Measurements from ENCODE around the gene FHIT.

Gene FHIT

DNA sequence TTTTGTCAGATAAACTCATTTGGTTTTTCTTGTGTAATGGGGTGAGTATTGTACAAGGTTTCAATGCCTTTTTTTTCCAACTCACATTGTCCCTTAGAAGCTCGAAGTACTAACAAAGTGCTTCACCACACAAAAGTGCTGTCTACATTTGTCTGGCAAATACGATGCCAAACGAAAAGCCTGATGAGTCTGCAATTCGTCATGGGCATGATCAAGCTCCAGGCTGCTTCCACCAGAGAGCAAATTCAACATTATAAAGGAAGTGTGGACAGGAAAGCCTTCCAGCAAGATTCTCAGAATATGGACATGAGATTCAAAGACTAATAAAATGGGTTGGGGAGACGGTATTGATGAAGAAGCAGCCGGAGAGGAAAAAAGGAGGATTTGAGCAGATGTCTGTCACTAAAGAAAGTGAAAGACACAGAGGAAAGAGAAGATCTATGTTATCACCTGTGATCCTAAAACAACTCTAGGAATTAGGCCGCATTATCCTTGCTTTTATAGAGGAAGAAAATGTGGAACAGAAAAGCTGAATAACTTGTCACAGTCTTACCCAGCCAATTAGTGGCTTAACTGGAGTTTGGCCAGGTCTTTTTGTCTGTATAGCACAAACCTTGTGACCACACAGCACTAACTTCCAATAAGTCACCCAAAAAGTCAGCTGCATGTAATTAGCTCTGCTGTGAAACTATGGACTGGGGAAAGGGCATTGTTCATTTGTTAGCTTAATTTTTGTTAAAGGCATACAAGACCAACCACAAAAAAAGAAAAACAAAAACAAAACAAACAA, 494.8 kb downstream of the FHIT start:
- no peak for DNase-seq

DNA sequence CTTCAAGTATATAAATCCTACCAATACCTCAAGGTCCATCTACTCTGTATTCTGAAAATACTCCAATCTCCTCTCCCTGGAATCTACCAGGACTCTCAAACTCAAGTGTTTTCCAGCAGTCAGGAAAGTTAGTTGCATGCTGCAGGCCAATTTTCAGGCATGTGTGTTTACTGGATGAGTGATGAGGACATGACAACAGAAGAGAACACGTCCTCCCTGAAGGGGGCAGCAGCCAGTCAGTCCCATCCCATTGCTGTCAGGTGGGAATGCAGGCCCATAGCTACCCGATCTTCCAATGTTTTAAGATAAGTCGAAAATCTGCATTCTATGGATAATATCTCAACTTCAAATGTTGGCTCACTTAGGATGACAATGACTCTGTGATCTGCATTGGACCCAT, 496.2 kb downstream of the FHIT start:
- no peak for DNase-seq

DNA sequence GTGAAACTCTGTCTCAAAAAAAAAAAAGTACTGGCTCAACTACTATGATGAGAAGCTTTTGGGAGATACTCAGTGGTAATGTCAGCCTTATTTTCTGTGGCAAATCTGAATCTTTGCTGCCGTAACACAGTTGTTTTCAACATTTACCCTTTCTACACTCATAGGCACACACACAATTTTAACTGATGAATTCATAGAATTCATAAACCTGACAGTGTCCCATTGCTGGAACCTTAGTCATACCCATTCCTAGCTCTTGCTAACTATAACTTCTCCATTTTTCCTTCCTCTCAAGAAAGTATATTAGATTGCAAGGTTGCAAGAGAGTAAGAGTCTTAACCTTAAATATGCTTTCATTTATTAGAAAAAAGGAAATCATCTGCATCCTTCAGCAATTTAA, 496.6 kb downstream of the FHIT start:
- no peak for DNase-seq

DNA sequence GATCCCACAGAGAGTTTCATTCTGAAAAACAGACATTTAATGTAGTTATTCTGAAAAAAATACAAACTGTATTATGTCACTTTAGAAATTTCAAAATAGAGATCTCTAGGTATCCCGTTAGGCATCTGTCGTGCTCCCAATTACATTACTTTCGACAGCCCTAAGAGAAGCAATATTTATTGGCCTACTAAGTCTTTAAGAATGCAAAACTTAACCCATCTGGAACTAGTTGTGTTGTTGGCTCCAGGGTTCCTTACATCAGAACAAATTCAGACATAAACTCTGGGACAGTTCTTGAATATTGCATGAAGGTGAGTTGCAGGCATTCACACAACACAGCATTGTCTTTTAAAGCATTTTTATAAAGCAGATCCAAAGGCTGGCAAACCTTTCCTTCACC, 498.4 kb downstream of the FHIT start:
- no peak for DNase-seq

DNA sequence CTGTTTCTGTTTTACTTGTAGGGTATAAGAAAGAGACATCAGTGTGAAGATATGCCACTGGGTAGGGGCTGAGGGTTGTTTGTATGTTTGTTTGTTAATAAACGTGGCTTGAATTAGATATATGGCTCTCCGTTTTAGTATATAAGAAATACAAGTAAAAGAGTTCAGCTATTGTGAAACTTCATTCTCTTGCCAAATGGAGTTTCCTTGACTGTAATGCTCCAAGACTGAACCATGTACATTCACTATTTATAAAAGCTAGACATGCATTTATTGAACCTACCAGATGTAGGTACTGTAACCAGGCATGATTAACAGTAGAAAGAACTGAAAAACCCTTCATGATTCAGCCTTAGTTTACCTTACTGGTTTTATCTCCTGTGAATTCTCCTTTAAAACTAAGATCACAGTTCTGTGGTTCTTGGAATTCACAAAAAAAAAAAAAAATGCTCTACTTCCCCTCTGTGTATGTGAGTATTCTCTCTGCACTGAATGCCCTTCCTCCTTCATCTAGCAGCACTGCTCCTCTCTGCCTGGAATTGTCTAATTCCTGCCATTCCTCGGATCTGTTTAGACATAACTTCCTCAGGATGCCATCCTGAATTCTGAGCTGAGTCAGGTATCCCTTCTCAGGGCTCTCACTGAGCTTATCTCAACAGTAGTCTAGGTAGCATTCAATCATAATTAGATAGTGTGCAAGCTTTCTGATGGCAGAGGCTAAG, 504.4 kb downstream of the FHIT start:
- no peak for DNase-seq

DNA sequence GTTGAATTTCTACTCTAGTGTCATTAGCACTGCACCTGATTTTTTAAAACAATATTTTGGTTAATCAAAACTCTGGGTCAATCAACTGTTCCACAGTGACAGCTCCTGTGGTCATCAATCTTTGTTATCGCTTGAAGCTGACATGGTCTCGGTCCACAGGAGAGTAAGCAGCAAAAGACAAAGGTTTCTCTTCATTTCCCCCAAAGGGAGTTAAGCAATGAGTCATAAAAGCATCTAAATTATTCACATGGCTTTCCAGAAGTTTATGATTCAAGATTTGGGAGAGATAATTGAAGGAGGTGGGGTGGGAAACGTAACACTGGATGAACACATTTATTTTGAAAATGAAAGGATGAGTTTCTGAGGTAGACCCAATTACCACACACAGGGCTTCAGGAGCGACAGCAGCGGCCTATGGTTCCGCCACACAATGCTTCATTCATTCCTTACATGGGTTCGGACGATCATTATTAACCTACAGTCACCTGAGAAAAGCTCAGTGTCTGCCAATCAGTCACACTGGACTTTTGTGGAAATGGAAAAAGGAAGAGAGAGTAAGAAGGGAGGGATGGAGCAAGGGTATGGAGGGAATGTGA, 505.1 kb downstream of the FHIT start:
- DNase-seq: no peak

DNA sequence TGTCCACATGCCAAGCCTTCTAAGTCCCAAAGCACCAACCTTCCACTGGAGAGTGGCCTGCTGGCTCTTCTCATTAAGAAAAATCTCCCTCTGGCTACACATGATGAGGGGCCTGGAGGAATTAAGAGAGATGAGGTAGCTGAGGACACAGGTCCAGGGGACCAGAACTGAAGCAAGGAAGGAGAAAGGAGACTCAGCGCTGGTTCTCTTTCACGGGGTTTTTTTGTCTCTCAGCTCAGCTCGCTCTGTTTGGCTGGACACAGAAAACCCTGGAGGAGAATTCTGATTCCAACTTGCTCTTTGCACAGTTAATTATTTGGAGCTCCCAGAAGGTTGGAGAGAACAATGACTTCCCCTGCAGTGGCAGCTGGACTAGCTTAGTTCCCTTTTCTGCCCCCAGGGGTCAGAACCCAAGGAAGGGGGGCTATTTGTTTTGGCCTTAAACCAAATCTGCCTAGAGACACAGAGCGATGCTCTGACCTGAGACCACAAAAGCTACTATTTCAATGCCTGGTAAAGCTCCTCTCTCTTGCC, 507.6 kb downstream of the FHIT start:
- no peak for DNase-seq

DNA sequence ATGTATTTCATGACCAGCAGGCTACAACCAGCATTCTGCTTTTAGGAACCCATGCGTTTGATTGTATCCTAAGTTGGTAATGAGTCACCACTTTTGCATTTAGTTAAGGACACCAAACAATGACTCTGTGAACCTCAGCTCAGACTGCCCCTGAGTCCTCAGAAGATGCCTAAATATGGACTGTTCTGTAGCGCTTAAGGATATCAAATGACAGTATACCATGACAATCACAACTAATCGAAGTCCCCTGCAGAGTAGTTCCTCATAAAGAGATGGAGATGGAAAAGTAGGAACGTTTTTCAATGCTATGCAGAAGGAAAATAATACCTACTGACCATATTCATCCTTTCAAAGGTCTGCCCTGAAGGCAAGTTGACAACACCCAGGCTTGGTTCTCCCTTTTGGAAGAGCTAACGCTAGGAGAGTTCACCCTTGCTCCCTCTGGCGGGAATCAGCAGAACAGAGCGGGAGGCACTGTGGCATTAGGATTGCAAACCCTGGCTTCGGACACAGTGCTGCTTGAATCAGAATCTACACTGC, 508.6 kb downstream of the FHIT start:
- DNase-seq: no peak

DNA sequence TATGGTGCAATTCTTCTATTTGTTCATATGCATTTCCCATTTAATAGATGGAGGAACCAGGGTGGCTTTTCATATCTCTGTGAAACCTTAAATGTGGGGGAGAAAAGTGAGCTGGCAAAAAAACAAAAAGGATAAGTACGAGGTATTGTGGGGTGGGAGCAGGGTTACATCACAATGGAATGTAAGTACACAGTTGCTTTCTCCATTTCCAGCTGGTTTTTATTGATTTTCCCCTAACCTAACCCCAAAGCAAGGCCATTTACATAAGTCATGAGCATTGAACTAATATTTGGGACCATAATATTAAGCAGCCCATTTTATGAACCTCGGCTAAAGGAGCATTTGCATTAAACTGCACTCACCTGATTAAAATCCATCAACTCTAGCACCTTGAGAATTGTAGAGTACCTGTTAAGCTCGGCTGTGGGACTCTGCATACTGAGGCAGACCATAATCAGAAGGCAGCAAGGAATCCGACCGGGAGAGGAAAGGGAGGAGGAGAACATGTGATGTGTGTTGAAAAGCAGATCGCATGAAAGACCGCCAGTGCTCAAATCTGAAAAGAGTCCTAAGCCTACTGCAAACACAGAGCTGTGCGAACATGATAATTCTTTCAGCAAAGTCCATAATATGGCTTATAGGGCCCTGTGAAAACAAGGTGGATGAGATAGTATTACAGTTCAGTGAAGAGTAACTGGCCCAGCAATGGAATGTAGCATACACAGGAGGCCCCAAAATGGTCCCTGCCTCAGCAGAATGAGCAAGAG, 513.4 kb downstream of the FHIT start:
- DNase-seq: no peak

DNA sequence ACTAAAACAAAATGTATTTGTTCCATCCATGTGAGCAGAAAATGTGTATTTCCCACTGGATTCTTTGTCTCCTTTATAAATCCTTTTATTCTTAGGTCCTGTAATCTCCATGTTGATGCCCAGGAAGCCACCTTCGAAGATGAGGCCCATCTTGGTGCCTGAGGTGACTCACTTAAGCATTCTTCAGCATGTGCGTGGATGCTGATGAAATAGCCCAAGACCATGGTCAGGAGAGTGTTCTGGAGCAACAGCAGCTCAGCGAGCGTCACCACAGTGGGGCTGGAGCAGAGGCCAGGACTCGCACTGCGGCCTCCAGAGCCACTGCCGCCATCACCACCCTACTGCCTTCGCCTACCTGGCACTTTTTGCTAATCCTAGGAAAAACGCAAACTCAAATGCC, 520.9 kb downstream of the FHIT start:
- no peak for DNase-seq

DNA sequence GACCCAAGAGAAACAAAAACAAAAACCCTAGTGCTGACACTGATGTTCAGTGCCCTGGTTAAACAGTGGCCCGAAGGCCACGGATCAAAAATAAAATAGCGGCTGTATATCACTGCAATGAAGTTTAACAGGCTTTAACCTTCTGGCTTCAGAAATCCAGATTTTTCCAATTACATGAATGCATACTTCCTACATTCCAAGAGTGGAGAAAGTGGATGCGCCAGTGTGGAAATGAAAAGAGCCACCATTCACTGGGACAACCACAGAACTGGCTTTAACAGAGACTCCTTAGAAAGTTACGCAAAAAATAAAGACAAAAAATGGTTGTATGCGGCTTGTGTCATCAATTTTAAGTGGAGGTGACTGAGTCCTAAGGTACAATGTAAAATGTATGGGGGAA, 522.2 kb downstream of the FHIT start:
- no peak for DNase-seq

DNA sequence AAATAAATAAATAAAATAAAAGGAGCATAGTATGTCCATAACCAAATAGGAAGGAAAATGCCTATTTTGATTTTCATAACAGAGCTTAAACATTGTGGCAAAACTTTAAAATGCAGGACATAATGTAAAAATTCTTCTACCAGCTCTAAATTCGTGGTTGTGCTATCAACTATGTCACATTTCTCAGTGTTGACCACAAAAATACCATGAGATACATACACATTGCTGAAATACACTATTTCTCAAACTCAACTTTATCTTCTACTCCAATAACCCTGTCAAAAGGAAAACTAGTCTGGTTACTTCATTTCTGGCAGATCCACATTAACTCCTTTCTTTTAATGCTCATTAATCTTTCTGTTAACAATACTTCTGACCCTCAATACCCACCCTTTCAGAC, 523.2 kb downstream of the FHIT start:
- no peak for DNase-seq

DNA sequence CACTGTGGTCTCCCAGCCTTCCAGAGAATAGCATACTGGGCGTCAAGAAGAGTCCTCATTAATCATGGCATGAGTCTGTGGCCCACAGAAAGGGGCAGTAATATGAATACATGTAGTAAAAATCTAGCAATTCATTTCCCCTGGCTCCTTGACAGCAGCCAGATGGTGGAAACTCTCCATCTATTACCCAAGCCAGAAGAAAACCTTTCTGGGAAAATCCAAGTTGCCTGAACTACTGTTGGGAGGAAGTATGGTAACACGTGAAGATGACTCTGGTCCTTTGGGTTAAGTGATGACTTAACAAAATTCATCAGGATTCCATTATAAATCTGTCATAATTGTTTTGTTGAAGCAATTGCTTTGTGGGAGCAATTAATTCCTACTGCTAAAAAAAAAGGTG, 530.5 kb downstream of the FHIT start:
- no peak for DNase-seq

DNA sequence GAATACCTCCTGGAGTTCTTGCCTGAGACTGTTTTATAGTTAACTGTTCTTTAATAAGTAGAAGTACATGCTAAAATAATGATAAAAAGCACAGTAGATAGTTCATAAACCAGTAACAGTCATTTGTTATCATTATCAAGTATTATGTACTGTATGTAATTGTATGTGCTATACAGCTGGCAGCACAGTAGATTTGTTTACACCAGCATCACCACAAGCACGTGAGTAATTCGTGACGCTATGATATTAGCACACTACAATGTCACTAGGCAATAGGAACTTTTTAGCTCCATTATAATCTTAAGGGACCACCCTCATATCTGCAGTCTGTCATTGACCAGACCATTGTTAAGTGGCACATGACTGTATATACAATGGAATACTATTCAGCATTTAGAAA, 534.7 kb downstream of the FHIT start:
- no peak for DNase-seq

DNA sequence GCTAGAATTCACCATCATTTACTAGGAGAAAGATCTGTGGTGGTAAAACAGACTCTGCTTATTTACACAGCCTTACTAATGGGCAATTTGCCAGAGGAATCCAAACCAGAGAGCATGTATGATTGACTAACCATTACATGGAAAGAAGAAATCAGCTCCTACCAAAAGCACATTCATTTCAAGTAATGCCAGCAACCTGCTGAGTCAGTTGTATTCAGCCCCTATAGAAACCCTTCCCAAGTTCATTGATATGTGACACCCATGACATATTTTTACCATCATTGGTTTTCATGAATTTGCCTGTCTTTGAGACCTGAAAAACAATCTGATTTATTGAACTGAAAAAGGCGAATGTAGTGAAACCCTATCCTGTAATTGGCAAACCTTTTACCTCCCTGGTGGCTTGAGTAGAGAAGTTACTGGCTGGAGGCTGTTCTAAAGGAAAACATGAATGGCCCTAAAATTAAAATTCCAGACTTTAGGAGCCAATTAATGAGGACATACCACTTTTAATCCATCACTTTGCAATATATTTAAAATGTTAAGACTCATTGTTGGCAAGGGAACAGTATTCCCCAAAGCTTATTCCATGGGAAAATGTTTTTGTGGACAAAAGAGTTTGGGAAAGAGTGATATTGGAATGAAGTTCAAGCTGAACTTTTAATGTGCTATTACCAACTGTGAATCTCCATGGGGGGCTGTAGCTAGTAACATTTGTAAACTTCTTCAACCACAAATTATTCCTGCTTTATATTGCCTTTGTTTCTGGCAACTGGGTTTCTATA, 542.9 kb downstream of the FHIT start:
- no peak for DNase-seq

DNA sequence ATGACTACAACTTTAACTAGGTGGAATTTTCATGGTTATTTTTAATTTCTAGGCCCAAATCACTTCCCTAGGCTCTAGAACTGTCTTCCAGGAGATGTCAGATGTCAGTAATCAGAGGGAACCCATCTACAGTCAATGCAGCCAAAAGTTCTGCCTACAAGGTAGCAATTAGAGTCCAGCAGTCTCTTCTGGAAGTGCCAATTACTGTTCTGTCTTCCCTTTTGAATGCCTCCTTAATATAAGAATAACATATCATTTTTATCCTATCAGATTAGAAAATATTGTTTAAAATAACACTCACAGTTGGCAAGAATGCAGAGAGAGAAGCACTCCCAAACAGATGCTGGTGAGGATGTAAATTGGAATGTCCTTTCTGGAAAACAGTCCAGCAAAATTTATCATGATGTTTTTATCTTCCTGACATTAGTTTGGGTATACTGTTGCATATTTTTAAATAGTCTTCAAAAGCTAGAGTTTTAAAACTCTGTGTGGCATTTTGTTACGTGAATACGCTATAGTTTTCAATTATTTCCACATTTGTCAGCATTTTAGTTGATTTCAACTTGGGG, 543.7 kb downstream of the FHIT start:
- no peak for DNase-seq

DNA sequence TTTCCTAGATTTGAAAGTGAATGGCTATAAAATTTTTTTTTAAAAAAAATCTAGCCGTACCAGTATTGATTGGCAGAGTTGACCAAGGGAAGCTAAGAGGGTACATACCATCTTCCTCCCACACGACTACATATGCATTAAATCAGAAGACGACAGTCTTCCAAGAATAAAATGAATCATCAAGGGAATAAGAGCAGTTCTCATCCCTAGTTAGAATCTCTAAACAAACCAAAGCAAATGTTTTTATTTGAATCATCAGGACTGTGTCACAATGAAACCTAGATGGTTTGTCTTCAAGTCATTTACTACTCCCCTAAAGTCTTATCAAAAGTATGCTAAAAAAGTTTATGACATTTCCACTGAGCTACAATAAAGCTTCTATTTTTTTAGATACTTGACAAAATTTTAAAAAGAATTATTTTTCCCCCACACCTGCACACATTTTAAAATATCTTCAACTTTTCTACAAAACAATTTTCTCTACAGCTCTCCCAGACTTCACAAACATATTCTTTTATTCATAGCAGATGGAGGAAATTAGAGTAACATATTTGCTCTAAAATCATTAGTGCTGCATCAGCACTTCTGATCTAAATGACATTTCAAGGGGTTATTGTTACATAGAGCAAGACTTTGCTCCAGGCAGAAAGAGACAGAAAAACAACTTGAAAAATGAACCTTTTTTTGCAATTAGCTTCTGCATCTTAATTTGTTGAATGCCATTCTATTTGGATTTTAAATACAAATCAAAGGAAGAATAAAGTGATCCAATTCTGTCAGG, 547.1 kb downstream of the FHIT start:
- DNase-seq: no peak

DNA sequence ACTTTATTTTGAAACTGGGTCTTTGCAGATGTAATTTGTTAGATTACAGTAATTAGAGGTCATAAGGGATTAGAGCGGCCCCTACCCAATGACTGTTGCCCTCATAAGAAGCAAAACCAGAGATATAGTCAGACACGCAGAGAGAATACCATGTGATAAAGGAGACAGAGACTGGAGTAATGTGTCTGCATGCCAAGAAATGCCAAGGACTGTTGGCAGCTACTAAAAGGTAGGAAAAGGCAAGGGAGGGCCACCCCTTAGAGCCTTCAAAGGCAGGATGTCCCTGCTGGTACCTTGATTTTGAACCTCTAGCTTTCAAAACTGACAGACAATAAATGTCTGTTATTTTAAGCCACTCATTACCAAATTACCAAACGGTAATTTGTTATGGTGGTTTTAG, 548.2 kb downstream of the FHIT start:
- DNase-seq: no peak

DNA sequence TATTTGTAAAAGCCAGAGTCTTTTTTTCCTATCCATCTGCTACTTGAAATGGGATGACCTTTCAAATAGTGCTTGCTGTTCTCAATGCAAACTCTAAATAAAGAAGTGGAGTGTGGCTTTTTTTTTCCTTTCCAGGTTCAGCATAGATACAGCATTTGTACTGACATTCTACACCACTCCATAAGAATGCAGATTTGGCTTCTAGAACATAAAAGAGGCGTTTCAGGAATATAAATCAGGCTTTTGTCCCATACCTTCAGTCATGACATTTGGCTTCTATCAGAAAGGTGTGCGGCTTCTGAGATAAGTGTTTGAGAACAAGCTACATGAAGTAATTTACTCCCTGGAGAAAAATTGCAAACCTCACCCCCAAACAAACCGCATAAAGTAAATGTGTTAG, 553.1 kb downstream of the FHIT start:
- DNase-seq: no peak

DNA sequence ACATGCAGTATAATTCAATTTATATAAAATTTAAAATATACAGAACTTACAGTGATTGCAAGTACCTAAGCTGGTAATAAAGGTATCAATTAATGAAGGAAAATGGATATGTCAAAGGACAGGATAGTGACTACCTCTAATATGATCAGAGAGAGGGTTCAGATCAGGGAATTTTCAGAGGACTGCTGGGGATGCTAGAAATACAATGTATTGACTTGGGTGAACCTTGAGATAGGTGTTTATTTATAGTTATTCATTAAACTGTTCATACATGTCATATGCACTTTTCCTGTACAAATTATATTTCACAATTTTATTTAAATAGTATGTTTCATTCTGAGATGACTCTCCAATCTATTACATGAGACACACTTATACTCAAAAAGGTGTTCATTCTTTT, 554.1 kb downstream of the FHIT start:
- DNase-seq: no peak
